Tibial nerve (tissue), 4 donors: ENCODE results near the gene TMIGD2.

Experiments used
- EP300 ChIP-seq, 2 donors: sonication (generic); formaldehyde crosslinking; IDR thresholded peaks; one replicate each; pipeline ENCODE4 v1.6.1; 2017; ENCODE audit warnings: antibody characterized with exemption in 2 of 2, mild to moderate bottlenecking in 1 of 2
- POLR2A ChIP-seq, 2 donors: fragments of 450-650 bp; IDR thresholded peaks; one replicate each; pipeline ENCODE4 v1.6.1; 2017; ENCODE audit warnings: antibody characterized with exemption in 2 of 2, mild to moderate bottlenecking in 2 of 2, moderate library complexity in 2 of 2
- TF ChIP-seq, protein P1 (sequence below), 5 experiments: fragments of 200-600 bp in 3 of 5; fragments of 450-650 bp in 2 of 5; sonication (generic) in 3 of 5; IDR thresholded peaks; one replicate each; pipeline ENCODE4 v1.5.1; 2016 to 2019; ENCODE audit warnings: antibody characterized with exemption in 5 of 5, mild to moderate bottlenecking in 3 of 5, moderate library complexity in 2 of 5

DNA sequence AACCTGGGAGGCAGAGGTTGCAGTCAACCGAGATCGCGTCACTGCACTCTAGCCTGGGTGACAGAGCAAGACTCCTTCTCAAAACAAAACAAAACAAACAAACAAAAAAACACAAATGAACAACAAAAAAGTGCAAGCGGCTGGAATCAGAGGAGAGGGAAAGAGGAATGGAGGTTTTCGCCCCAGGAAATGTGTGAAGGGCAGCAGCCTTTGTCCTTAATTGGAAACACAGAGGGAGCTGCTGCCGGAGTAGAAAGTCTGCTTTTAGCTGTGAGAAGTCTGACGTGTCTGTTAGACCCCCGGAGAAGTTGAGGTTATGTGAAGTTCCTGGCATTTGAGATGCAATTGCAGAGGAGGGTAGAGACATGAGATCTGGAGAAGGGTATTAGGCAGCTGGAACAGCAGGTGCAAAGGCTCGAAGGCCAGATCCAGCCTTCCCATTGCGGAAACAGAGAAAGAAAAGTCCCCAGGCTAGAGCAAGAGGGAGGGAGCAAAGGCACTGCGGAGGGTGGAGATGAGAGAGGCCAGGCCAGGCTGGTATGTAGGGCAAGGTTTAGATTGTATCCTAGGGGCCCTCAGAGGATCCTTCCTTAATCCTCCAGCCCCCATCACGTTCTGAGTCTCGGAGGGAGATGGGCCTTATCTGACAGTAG, 473 bp downstream of the TMIGD2 start:
- TF ChIP-seq, protein P1, sequence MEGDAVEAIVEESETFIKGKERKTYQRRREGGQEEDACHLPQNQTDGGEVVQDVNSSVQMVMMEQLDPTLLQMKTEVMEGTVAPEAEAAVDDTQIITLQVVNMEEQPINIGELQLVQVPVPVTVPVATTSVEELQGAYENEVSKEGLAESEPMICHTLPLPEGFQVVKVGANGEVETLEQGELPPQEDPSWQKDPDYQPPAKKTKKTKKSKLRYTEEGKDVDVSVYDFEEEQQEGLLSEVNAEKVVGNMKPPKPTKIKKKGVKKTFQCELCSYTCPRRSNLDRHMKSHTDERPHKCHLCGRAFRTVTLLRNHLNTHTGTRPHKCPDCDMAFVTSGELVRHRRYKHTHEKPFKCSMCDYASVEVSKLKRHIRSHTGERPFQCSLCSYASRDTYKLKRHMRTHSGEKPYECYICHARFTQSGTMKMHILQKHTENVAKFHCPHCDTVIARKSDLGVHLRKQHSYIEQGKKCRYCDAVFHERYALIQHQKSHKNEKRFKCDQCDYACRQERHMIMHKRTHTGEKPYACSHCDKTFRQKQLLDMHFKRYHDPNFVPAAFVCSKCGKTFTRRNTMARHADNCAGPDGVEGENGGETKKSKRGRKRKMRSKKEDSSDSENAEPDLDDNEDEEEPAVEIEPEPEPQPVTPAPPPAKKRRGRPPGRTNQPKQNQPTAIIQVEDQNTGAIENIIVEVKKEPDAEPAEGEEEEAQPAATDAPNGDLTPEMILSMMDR (IDR thresholded peaks at IDR 0.05): no peak
- TF ChIP-seq EP300 (IDR thresholded peaks at IDR 0.05): no peak
- TF ChIP-seq POLR2A (IDR thresholded peaks at IDR 0.05): no peak
